ENCODE data around the gene STK32B. TPM values are rescaled to one million over a fixed set of nuclear protein-coding genes. Genes with fewer than 3 reads are reported as not detected.

The STK32B gene
- total and polyA plus RNA-seq, 9 of the 15 experiments (the other 6 are each of a cell fraction or from before 2014, with no cell fraction given): 0.03 to 0.20 (median 0.07) TPM; not detected in 2

DNA sequence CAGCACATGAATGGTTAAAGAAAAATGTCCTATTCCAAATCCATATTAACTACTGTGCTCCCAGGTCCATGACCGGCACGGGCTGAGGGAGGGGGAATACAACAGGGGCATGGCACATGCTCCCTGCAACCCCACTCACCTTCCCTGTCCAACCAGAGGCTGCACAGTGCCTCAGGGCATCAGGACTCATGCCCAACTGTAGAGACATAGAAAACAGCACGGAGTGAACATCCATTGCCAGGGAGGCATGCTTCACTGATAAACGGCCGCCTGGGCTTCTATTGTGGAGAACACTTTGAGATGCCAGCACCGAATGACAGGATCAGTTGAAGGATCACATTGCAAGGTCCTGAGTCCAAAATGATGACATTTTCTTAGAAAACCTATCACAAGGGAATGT is 140.6 kb downstream of the STK32B start:
- FAIRE-seq: no peak
- H3K27me3 ChIP-seq (ENCODE audit: control insufficient read depth in 2 of 2, insufficient read depth in 2 of 2, low read length in 2 of 2): peaks cover 16 to 41% of the 10 kb centered on the region in 2 experiments; a peak in 3 of 5 replicates
- H3K9ac ChIP-seq (ENCODE audit: insufficient read depth in 1 of 2, low read depth in 2 of 2, low read length in 2 of 2): no peak overlapping the region
- DNase-seq (ENCODE audit: extremely low read depth in 1 of 4, low spot score in 3 of 4): no peak
- no peak overlapping the region for H2AFZ ChIP-seq (ENCODE audit: low read depth, low read length)
- no peak overlapping the region for H3K4me2 ChIP-seq (ENCODE audit: insufficient read depth, low read length)
- H3K9me3 ChIP-seq (replicated peaks; ENCODE audit: control insufficient read depth, insufficient read depth, low read depth, low read length): no peaks in the 10 kb centered on the region
- H3K36me3 ChIP-seq (ENCODE audit: control insufficient read depth, insufficient read depth, low read length): no peaks in the 10 kb centered on the region
- no peak overlapping the region for H3K4me3 ChIP-seq
- intact Hi-C loops (cut with micrococcal nuclease): no loop called here
- H3K79me2 ChIP-seq (ENCODE audit: control insufficient read depth, insufficient read depth, low read length): no peaks in the 10 kb centered on the region
- no TSS peak for BruUV-seq (replicated peaks)
- H3K4me1 ChIP-seq (replicated peaks in 1 of 2; ENCODE audit: control insufficient read depth in 2 of 2, insufficient read depth in 2 of 2, low read length in 2 of 2): no peaks in the 10 kb centered on the region
- H4K20me1 ChIP-seq (replicated peaks; ENCODE audit: control insufficient read depth, insufficient read depth, low read length): peaks cover 4% of the 10 kb centered on the region; the same call in 1 of the 2 replicates
- no peak for ATAC-seq
- in situ Hi-C loops (cut with MboI): no loop called here
- POLR2A ChIA-PET: interaction anchor here (1.2 kb wide), 1 partner anchor 9 kb away, joined by 3 read pairs; no protein-coding TSS in a partner anchor
- H3K27ac ChIP-seq (ENCODE audit: extremely low read depth, low read depth, low read length): no peak overlapping the region
- WGBS (ENCODE audit: insufficient coverage, low coverage, missing lambda C conversion rate): 0% methylated on average over 6 of the region's 6 CpGs
- no peaks in the 10 kb centered on the region for H3K9me1 ChIP-seq (ENCODE audit: control insufficient read depth, insufficient read depth, low read length)
- CTCF ChIA-PET (ENCODE audit: low intra/inter-chr PET ratio): no interaction called here
- TF ChIP-seq ZZZ3 (IDR thresholded peaks at IDR 0.05) (no peak), BRD9 (IDR thresholded peaks at IDR 0.05; ENCODE audit: low read depth, partially characterized antibody) (no peak), MTF1 (CRISPR knock-in tag; IDR thresholded peaks at IDR 0.05; ENCODE audit: borderline replicate concordance) (no peak), ZNF57 (CRISPR knock-in tag; IDR thresholded peaks at IDR 0.05) (no peak), ARNT (IDR thresholded peaks at IDR 0.05) (no peak), U2AF2 (optimal IDR thresholded peaks at IDR 0.05; ENCODE audit: low read depth, low read length) (no peak), FOXK2 (conservative IDR thresholded peaks at IDR 0.05 in 1 of 2, IDR thresholded peaks at IDR 0.05 in 1 of 2; ENCODE audit: low read depth in 2 of 2) (no peak), MED1 (CRISPR knock-in tag; IDR thresholded peaks at IDR 0.05; ENCODE audit: borderline replicate concordance) (no peak), ZNF347 (CRISPR knock-in tag; IDR thresholded peaks at IDR 0.05; ENCODE audit: low read depth) (no peak), PYGO2 (tag; IDR thresholded peaks at IDR 0.05) (no peak)
- TF ChIP-seq, protein P1, sequence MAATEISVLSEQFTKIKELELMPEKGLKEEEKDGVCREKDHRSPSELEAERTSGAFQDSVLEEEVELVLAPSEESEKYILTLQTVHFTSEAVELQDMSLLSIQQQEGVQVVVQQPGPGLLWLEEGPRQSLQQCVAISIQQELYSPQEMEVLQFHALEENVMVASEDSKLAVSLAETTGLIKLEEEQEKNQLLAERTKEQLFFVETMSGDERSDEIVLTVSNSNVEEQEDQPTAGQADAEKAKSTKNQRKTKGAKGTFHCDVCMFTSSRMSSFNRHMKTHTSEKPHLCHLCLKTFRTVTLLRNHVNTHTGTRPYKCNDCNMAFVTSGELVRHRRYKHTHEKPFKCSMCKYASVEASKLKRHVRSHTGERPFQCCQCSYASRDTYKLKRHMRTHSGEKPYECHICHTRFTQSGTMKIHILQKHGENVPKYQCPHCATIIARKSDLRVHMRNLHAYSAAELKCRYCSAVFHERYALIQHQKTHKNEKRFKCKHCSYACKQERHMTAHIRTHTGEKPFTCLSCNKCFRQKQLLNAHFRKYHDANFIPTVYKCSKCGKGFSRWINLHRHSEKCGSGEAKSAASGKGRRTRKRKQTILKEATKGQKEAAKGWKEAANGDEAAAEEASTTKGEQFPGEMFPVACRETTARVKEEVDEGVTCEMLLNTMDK (IDR thresholded peaks at IDR 0.05; ENCODE audit: borderline replicate concordance, insufficient read depth, low read depth, low read length, poor library complexity, severe bottlenecking): no peak
- TF ChIP-seq, protein P2, sequence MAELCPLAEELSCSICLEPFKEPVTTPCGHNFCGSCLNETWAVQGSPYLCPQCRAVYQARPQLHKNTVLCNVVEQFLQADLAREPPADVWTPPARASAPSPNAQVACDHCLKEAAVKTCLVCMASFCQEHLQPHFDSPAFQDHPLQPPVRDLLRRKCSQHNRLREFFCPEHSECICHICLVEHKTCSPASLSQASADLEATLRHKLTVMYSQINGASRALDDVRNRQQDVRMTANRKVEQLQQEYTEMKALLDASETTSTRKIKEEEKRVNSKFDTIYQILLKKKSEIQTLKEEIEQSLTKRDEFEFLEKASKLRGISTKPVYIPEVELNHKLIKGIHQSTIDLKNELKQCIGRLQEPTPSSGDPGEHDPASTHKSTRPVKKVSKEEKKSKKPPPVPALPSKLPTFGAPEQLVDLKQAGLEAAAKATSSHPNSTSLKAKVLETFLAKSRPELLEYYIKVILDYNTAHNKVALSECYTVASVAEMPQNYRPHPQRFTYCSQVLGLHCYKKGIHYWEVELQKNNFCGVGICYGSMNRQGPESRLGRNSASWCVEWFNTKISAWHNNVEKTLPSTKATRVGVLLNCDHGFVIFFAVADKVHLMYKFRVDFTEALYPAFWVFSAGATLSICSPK (IDR thresholded peaks at IDR 0.05; ENCODE audit: borderline replicate concordance): no peak
